HG03558 (cell line): Measurements from ENCODE around the gene LOXHD1.

ENCODE experiments used
- ATAC-seq: cut with Tn5 transposase; IDR thresholded peaks from one replicate; pipeline ENCODE4 v1.9.1; 2021; ENCODE audit warnings: moderate number of reproducible peaks; ENCODE audit not compliant: unreplicated experiment; ENCODE audit errors: extremely low read depth

The LOXHD1 gene

DNA sequence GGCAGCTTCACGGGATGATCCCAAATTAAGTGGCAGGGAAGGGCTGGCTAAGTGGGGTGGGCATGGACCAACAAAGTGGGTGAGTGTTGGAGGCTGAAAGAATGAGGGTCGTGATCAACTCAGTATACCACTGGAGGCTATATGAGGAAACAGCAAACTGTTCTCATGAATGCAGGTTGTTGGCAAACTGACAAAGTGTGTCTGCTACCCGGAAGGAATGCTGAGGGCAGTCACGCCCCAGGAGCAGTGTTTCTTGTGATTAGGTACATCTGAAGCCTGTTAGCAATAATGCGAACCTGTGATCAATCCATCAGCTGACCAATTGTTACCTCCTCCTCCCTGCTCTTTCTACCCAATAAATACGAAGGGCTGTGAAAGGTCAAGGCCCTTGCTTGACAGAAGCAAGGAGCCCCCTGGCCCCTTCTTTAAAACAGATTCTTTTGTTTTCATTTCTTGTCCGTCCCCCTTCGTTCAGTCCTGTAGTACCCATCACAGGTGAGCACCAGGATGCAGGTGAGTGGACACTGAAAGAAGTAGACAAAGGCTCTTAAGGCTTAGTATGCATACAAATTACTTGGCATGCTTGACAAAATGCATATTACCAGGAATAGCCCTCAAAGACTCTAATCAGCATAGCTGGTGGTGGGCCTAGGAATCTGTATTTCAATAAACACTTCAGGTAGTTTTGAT is 67.9 kb downstream of the LOXHD1 start:
- ATAC-seq: no peak

GRCh38 chr18:46587600-46587999 is 69.4 kb downstream of the LOXHD1 start:
- ATAC-seq: no peak

DNA sequence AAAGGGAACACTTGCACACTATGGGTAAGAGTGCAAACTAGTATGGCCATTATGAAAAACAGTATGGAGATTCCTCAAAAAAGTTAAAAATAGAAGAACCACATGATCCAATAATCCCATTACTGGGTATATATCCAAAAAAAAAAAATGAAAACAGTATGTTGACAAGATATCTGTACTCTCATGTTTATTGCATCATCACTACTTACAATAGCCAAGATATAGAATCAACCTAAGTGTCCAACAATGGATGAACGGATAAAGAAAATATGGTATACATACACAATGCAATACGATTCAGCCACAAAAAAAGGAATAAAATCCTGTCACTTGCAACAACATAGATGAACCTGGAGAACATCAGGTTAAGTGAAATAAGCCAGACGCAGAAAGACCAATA is 73.3 kb downstream of the LOXHD1 start:
- ATAC-seq: no peak

DNA sequence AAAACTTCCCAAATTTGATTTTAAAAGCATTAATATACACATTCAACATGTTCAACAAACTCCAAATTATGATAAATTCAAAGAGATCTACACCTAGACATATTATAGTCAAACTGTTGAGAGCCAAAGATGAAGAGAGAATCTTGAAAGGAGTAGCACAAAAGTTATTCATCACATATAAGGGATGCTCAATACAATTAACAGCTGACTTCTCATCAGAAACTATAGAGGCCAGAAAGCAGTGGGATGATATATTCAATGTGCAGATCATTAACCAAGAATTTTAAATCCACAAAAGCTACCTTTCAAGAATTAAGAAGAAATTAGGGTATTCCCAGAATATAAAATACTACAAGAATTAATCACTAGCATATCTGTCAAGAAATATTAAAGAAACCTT is 75.4 kb downstream of the LOXHD1 start:
- ATAC-seq: no peak

DNA sequence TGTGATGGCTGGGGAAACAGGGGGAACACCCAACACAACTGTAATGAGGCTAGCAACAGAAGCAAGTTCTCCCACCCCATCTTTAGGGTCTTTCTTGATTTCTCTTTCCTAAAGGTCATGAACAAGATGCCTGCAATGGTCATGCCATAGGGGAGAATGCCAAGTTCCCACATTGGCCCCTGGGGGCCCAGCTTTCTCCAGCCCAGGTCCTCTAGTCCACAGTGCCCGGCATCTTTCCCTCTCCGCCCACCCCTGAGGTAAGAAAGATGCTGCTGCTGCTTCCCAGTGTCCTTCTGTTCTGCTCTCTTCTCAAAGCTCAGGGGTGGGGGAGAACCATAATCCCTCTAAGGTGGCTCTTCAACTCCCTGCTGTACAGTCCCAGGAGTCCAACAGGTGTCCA is 78.0 kb downstream of the LOXHD1 start:
- ATAC-seq: no peak

- no peak for ATAC-seq
Observed at GRCh38 chr18:46577546-46577945, 79.5 kb downstream of the LOXHD1 start.

DNA sequence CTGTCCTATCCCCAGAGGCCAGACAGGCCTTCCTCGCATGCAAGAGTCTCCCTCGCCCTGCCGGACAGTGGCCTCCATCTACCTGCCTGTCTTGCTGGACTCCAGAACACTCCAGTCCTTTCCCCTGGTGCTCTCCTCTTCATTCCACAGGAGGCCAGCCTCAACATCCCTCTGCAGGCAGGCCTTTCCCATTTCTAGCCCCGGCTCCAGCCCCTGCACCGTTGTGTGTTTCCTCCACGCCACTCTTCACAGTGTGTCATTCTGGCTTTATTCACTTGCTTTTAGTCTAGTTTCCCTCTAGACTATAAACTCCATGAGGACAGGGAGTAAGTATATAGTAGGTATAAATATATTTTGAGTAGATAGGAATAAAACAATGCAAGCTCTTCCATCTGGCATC is 81.2 kb downstream of the LOXHD1 start:
- no peak for ATAC-seq

- ATAC-seq: no peak
Observed at GRCh38 chr18:46574743-46575115, 82.3 kb downstream of the LOXHD1 start.

DNA sequence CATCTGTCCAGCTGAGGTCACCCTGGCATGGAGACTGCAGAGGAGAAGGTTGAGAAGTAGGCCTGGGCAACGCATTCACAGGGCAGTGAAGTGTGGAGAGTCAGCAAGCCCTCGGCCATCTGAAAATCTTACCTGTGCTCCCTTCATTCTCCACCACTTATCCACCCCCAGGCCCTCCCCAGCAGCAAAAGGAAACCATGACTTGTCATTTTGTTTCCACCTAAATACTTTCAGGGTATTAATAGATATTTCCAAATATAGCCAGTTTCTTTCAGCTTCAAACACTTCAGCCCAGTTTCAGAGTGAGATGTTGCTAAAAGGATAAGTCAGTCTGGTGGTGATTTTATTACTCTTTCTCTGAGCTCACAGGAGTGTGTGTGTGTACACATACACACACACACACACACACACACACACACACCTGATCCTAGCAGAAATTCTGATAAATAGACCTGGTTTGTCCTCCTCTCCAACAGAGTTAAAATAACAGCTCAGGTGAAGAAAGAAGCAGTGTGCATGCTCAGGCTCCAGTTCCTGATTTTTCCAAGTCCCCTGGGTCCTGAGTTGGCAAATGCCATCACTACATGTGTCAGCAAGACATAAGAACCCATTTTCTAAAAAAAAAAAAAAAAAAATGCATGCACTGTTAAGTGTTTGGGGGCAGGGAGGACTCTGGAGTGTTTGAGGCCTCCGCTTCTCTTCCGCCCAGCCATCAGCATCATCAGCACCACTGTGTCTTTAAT is 82.8 kb downstream of the LOXHD1 start:
- ATAC-seq: no peak

GRCh38 chr18:46573156-46573555 is 83.9 kb downstream of the LOXHD1 start:
- ATAC-seq: no peak

- no peak for ATAC-seq
Observed at GRCh38 chr18:46571756-46572155, 85.3 kb downstream of the LOXHD1 start.

DNA sequence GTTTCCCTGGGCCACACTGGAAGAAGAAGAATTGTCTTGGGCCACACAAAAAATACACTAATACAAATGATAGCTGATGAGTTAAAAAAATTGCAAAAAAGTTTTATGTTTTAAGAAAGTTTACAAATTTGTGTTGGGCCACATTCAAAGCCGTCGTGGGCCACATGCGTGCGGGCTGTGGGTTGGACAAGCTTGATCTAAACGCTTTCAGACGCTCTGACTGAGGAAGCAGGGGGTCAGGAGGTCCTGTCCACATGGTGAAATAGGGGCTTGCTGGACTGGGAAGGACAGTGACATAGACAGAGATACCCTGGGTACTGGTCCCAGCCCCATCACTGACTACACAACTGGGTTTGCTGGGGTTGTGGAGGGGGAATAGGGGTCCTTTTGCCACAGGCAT is 86.4 kb downstream of the LOXHD1 start:
- ATAC-seq: no peak

- ATAC-seq: no peak
Observed at GRCh38 chr18:46570134-46570533, 86.9 kb downstream of the LOXHD1 start.

GRCh38 chr18:46569211-46569610 is 87.8 kb downstream of the LOXHD1 start:
- ATAC-seq: no peak

- ATAC-seq: no peak
Observed at GRCh38 chr18:46567196-46567595, 89.8 kb downstream of the LOXHD1 start.

GRCh38 chr18:46566111-46566510 is 90.9 kb downstream of the LOXHD1 start:
- ATAC-seq: no peak

- no peak for ATAC-seq
Observed at GRCh38 chr18:46565256-46565655, 91.8 kb downstream of the LOXHD1 start.

DNA sequence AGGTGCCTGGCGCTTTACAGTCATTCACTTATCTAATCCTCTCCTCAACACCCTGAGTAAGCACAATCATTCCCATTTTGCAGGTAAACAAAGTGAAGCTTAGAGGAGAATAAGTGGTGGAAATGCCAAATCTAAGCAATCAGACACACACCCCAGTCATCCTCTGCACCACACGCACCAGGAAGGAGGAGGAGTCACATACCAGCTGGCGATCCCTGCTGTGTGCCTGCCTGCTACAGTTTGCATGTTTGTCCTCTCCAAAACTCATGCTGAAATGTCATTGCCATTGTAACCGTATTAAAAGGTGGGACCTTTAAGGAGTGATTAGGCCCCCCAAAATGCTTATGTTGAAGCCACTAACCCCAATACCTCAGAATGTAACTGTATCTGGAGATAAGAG is 93.7 kb downstream of the LOXHD1 start:
- no peak for ATAC-seq

- no peak for ATAC-seq
Observed at GRCh38 chr18:46562674-46563192, 94.3 kb downstream of the LOXHD1 start.

DNA sequence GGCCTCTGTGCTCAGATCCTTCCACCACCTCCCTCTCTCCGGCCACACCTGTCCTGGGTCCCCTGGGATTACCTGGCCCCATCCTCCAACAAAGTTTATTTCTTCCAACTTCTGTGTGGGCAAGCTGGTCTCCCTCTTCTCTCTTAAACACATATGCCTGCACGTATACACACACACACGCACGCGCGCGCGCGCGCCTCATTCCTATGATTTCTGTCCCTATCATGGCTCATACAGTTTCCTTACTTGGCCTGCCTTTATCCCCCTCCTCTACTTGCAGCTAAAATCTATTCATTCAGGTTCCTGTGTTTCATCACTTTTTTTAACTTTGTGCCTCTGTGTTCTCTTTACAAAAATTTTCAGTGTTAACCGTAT is 96.4 kb downstream of the LOXHD1 start:
- ATAC-seq: no peak

- no peak for ATAC-seq
Observed at GRCh38 chr18:46559946-46560670, 96.9 kb downstream of the LOXHD1 start.
